ENCODE data around the gene ADORA1. TPM values are rescaled to one million over a fixed set of nuclear protein-coding genes. Genes with fewer than 3 reads are reported as not detected.

ADORA1 gene
- not detected in 2 replicates for total RNA-seq

DNA sequence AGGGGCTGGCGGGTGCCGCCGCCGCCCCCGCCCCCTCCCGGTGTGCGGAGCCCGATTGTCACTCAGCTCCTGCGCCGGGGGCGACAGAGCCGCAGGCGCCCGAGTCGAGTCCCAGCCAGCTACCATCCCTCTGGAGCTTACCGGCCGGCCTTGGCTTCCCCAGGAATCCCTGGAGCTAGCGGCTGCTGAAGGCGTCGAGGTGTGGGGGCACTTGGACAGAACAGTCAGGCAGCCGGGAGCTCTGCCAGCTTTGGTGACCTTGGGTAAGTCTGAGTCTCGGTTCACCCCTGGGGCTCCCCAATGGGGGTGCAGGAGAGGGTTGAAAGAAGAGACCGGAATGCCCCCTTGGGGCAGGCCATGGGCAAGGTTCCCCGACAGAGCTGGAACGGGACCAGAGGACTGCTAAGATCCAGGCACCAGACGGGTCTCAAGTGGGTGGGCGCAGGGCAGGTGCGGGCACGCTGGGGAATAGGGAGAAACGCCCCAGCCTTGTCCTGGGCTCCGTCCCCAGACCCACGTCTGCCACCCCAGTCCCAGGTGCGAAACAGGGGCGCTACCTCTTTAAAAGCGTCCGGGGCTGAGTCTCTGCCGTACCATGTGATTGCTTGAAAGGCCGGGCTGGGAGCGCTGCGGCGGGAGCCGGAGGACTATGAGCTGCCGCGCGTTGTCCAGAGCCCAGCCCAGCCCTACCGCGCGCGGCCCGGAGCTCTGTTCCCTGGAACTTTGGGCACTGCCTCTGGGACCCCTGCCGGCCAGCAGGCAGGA is at the start of gene ADORA1:
Gene ADORA1, plus strand, starts transcription at position 61 of the 765 bp plus-strand sequence. CDS start 1,116 bp downstream, outside the sequence.

DNA sequence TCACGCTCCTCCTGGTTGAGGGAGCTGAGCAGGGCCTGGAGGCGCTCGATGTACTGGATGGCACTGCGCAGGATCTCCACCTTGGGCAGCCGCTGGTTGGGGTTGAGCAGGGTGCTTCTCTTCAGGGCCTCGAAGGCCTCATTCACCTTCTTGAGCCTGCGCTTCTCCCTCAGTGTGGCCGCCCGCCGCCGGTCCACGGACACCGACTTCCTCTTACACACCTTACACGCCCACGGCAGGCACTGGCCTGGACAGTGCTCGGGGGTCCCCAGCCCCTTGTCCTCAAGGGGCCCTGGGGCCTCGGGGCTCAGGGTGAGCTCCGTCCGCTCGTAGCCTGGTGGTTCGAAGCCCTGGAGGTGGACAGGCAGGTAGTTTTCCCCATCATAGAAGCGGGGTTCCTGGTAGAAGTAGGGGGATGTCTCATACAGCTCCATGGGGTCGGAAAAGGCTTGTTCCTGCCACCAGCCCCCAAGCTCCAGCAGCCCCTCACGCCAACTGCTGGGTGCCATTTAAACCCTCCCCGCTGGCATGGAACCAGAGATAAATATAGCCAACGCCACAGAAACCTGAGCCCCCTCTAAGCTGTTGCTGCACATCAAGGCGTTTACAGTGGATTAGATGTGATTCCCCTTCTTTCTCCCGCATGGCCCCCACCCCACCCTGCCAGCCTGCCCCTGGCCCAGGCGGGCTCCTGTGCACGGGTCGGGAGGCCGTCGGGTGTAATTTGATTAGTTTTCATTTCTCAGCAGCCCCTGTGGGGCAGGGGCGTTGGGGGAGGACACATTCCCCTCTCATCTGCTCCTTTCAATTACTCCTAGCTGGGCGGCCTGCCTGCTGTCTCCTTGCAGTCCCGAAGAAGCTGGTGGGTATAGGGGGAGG is 41.8 kb upstream of the ADORA1 start, which contains the start of gene MYOG:
Gene MYOG, minus strand, starts transcription at position 485 of the 879 bp plus-strand sequence. Its CDS starts 51 bp downstream, at position 434.

DNA sequence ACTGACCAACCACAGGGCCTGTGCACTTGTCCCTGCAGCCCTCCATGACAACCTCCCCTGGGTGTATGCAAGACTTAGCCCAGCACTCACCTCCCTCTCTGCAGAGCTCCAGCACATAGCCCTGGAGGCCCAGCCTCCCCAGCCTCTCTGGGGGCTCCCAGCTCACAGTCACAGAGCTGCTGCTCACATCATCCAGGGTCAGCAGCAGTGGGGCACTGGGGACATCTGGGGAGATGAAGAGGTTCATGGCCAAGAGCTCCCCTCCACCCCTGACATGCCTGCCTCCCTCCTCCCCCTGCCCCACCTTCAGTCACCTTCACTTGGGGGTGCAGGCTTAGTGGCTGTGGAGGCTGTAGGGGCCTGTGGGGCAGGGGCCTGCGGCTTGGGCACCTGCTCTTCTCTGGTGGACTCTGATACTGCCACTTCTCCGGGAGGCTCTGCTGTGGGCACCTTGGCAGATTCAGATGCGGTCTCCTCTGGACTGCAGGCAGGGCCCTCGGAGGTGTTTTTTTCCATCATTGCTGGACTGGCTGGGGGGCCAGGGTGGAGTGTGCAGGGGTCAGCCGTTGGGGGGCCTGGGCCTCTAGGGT is 47.8 kb downstream of the ADORA1 start, which contains the start of gene MYBPH:
Gene MYBPH, minus strand, starts transcription at position 590 of the 590 bp plus-strand sequence. Its CDS starts 71 bp downstream, at position 519.

DNA sequence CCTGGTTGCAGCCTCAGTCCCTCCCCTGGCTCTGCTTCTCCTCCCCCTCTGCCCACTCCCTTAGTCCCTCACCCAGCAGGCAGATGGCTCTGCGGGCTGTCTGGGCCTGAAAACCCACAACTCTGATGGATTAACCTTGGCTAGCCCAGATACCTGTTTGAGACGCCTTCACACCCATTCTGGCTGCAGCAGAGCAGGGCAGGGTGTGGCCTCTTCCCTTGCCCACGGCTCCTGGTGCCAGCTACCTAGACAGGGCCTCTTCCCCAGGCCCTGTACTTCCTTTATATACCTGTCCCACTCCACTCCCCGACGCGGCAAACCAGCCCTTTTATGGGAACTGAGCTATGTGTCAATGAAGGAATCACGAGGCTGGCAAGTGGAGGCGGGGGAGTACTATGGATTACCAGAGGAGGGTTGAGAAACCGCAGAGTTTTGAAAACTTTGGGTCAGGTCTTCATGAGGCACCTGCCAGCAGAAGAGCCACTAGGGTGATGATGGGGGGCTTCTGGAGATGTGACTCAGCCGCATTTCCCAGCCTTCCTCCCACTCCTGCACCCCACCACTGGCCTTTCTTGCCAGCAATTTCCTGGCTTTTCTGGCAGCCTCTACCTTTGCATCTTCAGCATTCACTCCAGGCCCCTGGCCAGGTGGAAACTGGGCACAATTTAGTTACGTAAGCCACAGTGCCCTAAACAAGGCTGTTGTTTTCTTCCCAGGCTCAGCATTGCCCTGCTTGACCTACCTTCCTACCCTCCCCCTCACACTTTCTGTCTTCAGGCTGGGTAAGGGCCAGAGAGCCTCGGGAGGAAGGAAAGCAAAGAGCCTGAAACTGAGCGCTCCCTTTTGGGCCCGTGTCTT is 59.1 kb downstream of the ADORA1 start, which contains the start of gene CHI3L1:
Gene CHI3L1, minus strand, starts transcription at position 259 of the 858 bp plus-strand sequence. Its CDS starts 81 bp downstream, at position 178.

Other genes starting within 250 kb of the ADORA1 start
- 9.0 and 12.0 TPM in 2 replicates for gene RABIF, start 238.6 kb upstream of the ADORA1 start, total RNA-seq
- gene KLHL12, start 200.5 kb upstream of the ADORA1 start, total RNA-seq, result 21.6 and 27.1 TPM in 2 replicates
- 88.4 and 117 TPM in 2 replicates for gene ADIPOR1, start 169.4 kb upstream of the ADORA1 start, total RNA-seq
- 31.3 and 37.7 TPM in 2 replicates for gene CYB5R1, start 160.5 kb upstream of the ADORA1 start, total RNA-seq
- gene TMEM183A, start 120.4 kb upstream of the ADORA1 start, total RNA-seq, result 63.6 and 81.1 TPM in 2 replicates
- gene PPFIA4, start 101.2 kb upstream of the ADORA1 start, total RNA-seq, result 0.11 and 0.17 TPM in 2 replicates
- not detected in 2 replicates for gene MYOG, start 41.7 kb upstream of the ADORA1 start, total RNA-seq
- gene MYBPH, start 48.1 kb downstream of the ADORA1 start, total RNA-seq, result not detected in 2 replicates
- gene CHI3L1, start 59.0 kb downstream of the ADORA1 start, total RNA-seq, result not detected in 2 replicates
- not detected in 2 replicates for gene CHIT1, start 101.9 kb downstream of the ADORA1 start, total RNA-seq
- 15.3 and 18.5 TPM in 2 replicates for gene BTG2, start 177.8 kb downstream of the ADORA1 start, total RNA-seq
- gene FMOD, start 223.4 kb downstream of the ADORA1 start, total RNA-seq, result 4.5 and 13.9 TPM in 2 replicates